K562 (cell line): ENCODE results near the gene ANO6. TPM values are rescaled to one million over a fixed set of nuclear protein-coding genes. Genes with fewer than 3 reads are reported as not detected.

Experiments
- CBFA2T3 ChIP-seq: fragments of 450-650 bp; IDR thresholded peaks from 2 replicates; pipeline ENCODE4 v1.6.1; 2017
- CHCHD3 ChIP-seq: fragments of 250-450 bp; sonication (Bioruptor Pico); IDR thresholded peaks from 2 replicates; pipeline ENCODE4 v2.1.2; 2022; ENCODE audit warnings: mild to moderate bottlenecking
- CREM ChIP-seq: IDR thresholded peaks from 2 replicates; pipeline ENCODE4 v1.6.1; 2014; ENCODE audit warnings: antibody characterized with exemption, low read depth
- HCFC1 ChIP-seq: IDR thresholded peaks from 2 replicates; pipeline ENCODE4 v1.6.1; 2012; ENCODE audit warnings: low read depth, low read length, improper control_type of control experiment
- IFI16 ChIP-seq: fragments of 250-450 bp; sonication (Bioruptor Pico); IDR thresholded peaks from 2 replicates; pipeline ENCODE4 v2.1.2; 2022; ENCODE audit warnings: mild to moderate bottlenecking, inconsistent platforms
- L3MBTL2 ChIP-seq: fragments of 450-650 bp; IDR thresholded peaks from 2 replicates; pipeline ENCODE4 v1.6.1; 2016; ENCODE audit warnings: mild to moderate bottlenecking, moderate library complexity
- MECOM ChIP-seq: fragments of 250-450 bp; sonication (Bioruptor Pico); IDR thresholded peaks from 2 replicates; pipeline ENCODE4 v1.8.0; 2022; ENCODE audit warnings: inconsistent platforms
- RCOR1 ChIP-seq, 2 experiments: IDR thresholded peaks; 2 replicates each; pipeline ENCODE4 v1.6.1; 2012; ENCODE audit warnings: low read depth in 2 of 2, low read length in 2 of 2, borderline replicate concordance in 1 of 2, improper control_type of control experiment in 1 of 2
- SMARCE1 ChIP-seq: fragments of 450-650 bp; IDR thresholded peaks from 2 replicates; pipeline ENCODE4 v1.7.1; 2016; ENCODE audit warnings: mild to moderate bottlenecking
- SUPT5H ChIP-seq: fragments of 450-650 bp; IDR thresholded peaks from 2 replicates; pipeline ENCODE4 v1.6.1; 2016
- ZKSCAN1 ChIP-seq: fragments of 150-350 bp; IDR thresholded peaks from 2 replicates; pipeline ENCODE4 v1.6.1; 2016; ENCODE audit warnings: low read depth, low read length
- ZNF274 ChIP-seq: IDR thresholded peaks from 2 replicates; pipeline ENCODE4 v1.6.1; 2011; ENCODE audit warnings: low read depth, mild to moderate bottlenecking, low read length, moderate library complexity, borderline replicate concordance
- ZNF354B ChIP-seq: fragments of 250-450 bp; sonication (Bioruptor Pico); IDR thresholded peaks from 2 replicates; pipeline ENCODE4 v1.4.0; 2020
- ZNF561 ChIP-seq: fragments of 450-650 bp; formaldehyde crosslinking; conservative IDR thresholded peaks from 2 replicates; pipeline ENCODE4 v1.4.0; 2020; ENCODE audit warnings: mild to moderate bottlenecking, moderate library complexity
- ZNF584 ChIP-seq: fragments of 200-800 bp; sonication (Bioruptor generic); IDR thresholded peaks from 2 replicates; pipeline ENCODE4 v1.6.1; 2016; ENCODE audit warnings: low read depth, mild to moderate bottlenecking, missing genetic modification characterization, missing compliant biosample characterization
- ZNF586 ChIP-seq: fragments of 450-650 bp; formaldehyde crosslinking; conservative IDR thresholded peaks from 2 replicates; pipeline ENCODE4 v1.4.0; 2020; ENCODE audit warnings: mild to moderate bottlenecking, moderate library complexity
- ZNF717 ChIP-seq: fragments of 250-450 bp; sonication (Bioruptor Pico); IDR thresholded peaks from 2 replicates; pipeline ENCODE4 v1.5.0; 2021
- polyA plus RNA-seq, 8 experiments: library from polyadenylated mRNA; depleted of rRNA in 4 of 8; stranded (reverse) in 5 of 8; unstranded in 3 of 8; fragments of >200 nt; fragmentation: Nextera tagmentation in 2 of 8; fragmentation: Illumina TruSeq in 1 of 8; extraction: Ambion mirVana in 2 of 8; extraction: Trizol in 1 of 8; gene quantifications; 2 replicates each; pipeline versions ENCODE4 v1.2.1 to v1.2.3, GENCODE V29; 2011 to 2014; ENCODE audit warnings: inconsistent platforms in 1 of 8, missing spikeins in 1 of 8
- total RNA-seq, 7 experiments: library from RNA; depleted of rRNA in 6 of 7; stranded (reverse); fragments of >200 nt in 6 of 7; fragmentation: Illumina TruSeq in 2 of 7; extraction: Trizol in 2 of 7; gene quantifications; 2 replicates each; pipeline versions ENCODE4 v1.2.1 to v1.2.3, GENCODE V29; 2011 to 2021; ENCODE audit warnings: low replicate concordance in 1 of 7
- TF ChIP-seq, protein P1 (sequence below): sonication (generic); formaldehyde crosslinking; IDR thresholded peaks from 2 replicates; pipeline ENCODE4 v1.5.0; 2020; ENCODE audit warnings: missing genetic modification reagents
- TF ChIP-seq, protein P2 (sequence below), 2 experiments: IDR thresholded peaks; 2 replicates each; pipeline ENCODE4 v1.6.1; 2011; ENCODE audit warnings: borderline replicate concordance in 1 of 2, control low read depth in 1 of 2, low read depth in 1 of 2, low read length in 1 of 2, mild to moderate bottlenecking in 1 of 2, mixed read lengths in 1 of 2, moderate library complexity in 1 of 2; ENCODE audit not compliant: insufficient read depth in 1 of 2, insufficient read length in 1 of 2, poor library complexity in 1 of 2, severe bottlenecking in 1 of 2; ENCODE audit errors: extremely low read depth in 1 of 2
- TF ChIP-seq, protein P3 (sequence below): sonication (generic); IDR thresholded peaks from 2 replicates; pipeline ENCODE4 v1.6.1; 2016
- TF ChIP-seq, protein P4 (sequence below): fragments of 450-650 bp; IDR thresholded peaks from 2 replicates; pipeline ENCODE4 v1.6.1; 2017; ENCODE audit warnings: antibody characterized with exemption, mild to moderate bottlenecking

Gene ANO6
- total and polyA plus RNA-seq, 9 of the 15 experiments (the other 6 are each of a cell fraction or from before 2014, with no cell fraction given) = 3.5 to 24.7 (median 20.3) TPM

DNA sequence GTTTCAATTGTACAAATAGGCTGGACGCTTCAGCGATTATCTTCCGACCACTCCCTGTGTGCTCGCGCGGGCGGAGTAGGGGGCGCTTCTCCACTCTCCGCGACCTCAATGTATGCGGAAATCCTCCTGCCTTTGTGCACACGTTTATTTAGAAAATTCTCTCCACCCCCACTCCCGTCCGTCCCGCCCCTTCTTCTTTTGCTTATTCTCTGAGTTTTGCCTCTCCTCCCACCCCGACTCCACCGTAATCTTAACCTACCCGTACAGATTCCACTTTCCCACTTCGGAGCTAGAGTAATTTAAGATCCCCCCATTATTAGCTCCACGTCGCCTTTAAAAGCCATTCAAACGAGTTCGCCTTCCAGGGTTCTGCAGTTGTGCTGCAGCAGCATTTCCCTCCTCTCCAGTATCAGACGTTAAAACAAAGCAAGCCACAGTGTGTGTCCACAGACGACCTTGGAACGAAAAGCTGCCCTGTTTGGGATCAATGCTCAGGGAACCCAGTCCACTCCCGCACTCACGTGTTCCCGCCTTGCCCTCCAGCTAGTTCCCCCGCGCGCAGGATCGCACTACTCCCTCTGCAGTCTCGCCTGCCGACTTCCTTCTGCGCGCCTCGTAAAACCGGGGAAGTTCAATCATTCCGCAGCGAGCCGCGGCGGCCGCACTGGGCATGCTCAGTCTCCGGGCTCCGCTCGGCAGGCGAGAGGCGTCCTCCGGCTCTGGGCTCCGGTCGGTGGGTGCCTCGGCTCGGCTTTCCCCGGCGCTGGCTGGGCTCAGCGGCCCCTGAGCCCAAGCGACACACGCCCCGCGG, at the start of gene ANO6 (continued):
- TF ChIP-seq, protein P1, sequence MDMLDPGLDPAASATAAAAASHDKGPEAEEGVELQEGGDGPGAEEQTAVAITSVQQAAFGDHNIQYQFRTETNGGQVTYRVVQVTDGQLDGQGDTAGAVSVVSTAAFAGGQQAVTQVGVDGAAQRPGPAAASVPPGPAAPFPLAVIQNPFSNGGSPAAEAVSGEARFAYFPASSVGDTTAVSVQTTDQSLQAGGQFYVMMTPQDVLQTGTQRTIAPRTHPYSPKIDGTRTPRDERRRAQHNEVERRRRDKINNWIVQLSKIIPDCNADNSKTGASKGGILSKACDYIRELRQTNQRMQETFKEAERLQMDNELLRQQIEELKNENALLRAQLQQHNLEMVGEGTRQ = peak; percentile 30; the same call in 1 of the 2 replicates
- TF ChIP-seq HCFC1 (0 out of 2 replicates have a peak, but pooled peaks have one; percentile 14), ZNF274 (no peak), ZNF354B (CRISPR knock-in tag) (no peak), RCOR1 (IDR thresholded peaks at IDR 0.05; ENCODE audit: borderline replicate concordance in 1 of 2, low read depth in 2 of 2, low read length in 2 of 2) (peak in 1 of 2 experiments; percentile 40; a peak in 1 of 4 replicates), ZNF586 (CRISPR knock-in tag) (no peak), MECOM (no peak), ZNF584 (CRISPR knock-in tag) (no peak), CREM (peak; percentile 42), CHCHD3 (CRISPR knock-in tag) (no peak), IFI16 (CRISPR knock-in tag) (no peak), ZKSCAN1 (no peak; the same call in 1 of the 2 replicates), CBFA2T3 (no peak), SUPT5H (peak; percentile 81), ZNF717 (CRISPR knock-in tag) (no peak), ZNF561 (no peak), L3MBTL2 (peak; percentile 83), SMARCE1 (no peak)
- TF ChIP-seq, protein P2, sequence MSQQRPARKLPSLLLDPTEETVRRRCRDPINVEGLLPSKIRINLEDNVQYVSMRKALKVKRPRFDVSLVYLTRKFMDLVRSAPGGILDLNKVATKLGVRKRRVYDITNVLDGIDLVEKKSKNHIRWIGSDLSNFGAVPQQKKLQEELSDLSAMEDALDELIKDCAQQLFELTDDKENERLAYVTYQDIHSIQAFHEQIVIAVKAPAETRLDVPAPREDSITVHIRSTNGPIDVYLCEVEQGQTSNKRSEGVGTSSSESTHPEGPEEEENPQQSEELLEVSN (IDR thresholded peaks at IDR 0.05; ENCODE audit: borderline replicate concordance in 1 of 2, extremely low read depth in 1 of 2, insufficient read depth in 1 of 2, insufficient read length in 1 of 2, low read depth in 1 of 2, low read length in 1 of 2, poor library complexity in 1 of 2, severe bottlenecking in 1 of 2) = peak; percentile 86 to 93
- TF ChIP-seq, protein P3, sequence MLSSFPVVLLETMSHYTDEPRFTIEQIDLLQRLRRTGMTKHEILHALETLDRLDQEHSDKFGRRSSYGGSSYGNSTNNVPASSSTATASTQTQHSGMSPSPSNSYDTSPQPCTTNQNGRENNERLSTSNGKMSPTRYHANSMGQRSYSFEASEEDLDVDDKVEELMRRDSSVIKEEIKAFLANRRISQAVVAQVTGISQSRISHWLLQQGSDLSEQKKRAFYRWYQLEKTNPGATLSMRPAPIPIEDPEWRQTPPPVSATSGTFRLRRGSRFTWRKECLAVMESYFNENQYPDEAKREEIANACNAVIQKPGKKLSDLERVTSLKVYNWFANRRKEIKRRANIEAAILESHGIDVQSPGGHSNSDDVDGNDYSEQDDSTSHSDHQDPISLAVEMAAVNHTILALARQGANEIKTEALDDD = peak; percentile 94
- TF ChIP-seq, protein P4, sequence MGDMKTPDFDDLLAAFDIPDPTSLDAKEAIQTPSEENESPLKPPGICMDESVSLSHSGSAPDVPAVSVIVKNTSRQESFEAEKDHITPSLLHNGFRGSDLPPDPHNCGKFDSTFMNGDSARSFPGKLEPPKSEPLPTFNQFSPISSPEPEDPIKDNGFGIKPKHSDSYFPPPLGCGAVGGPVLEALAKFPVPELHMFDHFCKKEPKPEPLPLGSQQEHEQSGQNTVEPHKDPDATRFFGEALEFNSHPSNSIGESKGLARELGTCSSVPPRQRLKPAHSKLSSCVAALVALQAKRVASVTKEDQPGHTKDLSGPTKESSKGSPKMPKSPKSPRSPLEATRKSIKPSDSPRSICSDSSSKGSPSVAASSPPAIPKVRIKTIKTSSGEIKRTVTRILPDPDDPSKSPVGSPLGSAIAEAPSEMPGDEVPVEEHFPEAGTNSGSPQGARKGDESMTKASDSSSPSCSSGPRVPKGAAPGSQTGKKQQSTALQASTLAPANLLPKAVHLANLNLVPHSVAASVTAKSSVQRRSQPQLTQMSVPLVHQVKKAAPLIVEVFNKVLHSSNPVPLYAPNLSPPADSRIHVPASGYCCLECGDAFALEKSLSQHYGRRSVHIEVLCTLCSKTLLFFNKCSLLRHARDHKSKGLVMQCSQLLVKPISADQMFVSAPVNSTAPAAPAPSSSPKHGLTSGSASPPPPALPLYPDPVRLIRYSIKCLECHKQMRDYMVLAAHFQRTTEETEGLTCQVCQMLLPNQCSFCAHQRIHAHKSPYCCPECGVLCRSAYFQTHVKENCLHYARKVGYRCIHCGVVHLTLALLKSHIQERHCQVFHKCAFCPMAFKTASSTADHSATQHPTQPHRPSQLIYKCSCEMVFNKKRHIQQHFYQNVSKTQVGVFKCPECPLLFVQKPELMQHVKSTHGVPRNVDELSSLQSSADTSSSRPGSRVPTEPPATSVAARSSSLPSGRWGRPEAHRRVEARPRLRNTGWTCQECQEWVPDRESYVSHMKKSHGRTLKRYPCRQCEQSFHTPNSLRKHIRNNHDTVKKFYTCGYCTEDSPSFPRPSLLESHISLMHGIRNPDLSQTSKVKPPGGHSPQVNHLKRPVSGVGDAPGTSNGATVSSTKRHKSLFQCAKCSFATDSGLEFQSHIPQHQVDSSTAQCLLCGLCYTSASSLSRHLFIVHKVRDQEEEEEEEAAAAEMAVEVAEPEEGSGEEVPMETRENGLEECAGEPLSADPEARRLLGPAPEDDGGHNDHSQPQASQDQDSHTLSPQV = 0 out of 2 replicates have a peak, but pooled peaks have one; percentile 14
